H1 (cell line): Measurements from ENCODE around the gene MTCH1. TPM values are rescaled to one million over a fixed set of nuclear protein-coding genes. Genes with fewer than 3 reads are reported as not detected.

Experiments used
- BRCA1 ChIP-seq: IDR thresholded peaks from 2 replicates; pipeline ENCODE4 v1.6.1; 2012; ENCODE audit warnings: low read depth, low read length, improper control_type of control experiment
- CTCF ChIP-seq, 3 experiments: IDR thresholded peaks; 1 replicate in 2 of 3; 2 replicates in 1 of 3; pipeline versions ENCODE4 v1.5.1 to v1.6.1; 2011; ENCODE audit warnings: low read length in 3 of 3, mild to moderate bottlenecking in 3 of 3, inconsistent platforms in 2 of 3, low read depth in 1 of 3, moderate library complexity in 1 of 3; ENCODE audit not compliant: insufficient read depth in 1 of 3; ENCODE audit errors: control extremely low read depth in 1 of 3
- polyA plus RNA-seq, 7 experiments: library from polyadenylated mRNA; depleted of rRNA in 3 of 7; stranded (reverse) in 5 of 7; unstranded in 2 of 7; fragments of >200 nt in 5 of 7; fragments of 200-250 nt in 2 of 7; gene quantifications; 1 replicate in 5 of 7; 2 replicates in 1 of 7; 4 replicates in 1 of 7; pipeline versions ENCODE4 v1.2.1 to v1.2.3, GENCODE V29; 2011 to 2013; ENCODE audit warnings: missing spikeins in 2 of 7, mixed read lengths in 2 of 7
- total RNA-seq: library from RNA; stranded (reverse); fragmentation: NEBNext Ultra II Directional; extraction: Animal tissue kit (Norgen Biotek cat#: 25700); gene quantifications from 2 replicates; pipeline ENCODE4 v1.2.1, GENCODE V29; 2021

Gene MTCH1
- total and polyA plus RNA-seq, 2 of the 8 experiments (the other 6 are each of a cell fraction or from before 2014, with no cell fraction given), result 169 to 214 TPM

- TF ChIP-seq CTCF (IDR thresholded peaks at IDR 0.05; ENCODE audit: control extremely low read depth in 1 of 3, insufficient read depth in 1 of 3, low read depth in 1 of 3, low read length in 3 of 3) (no peak), BRCA1 (no peak)
- TF ChIP-seq, all 59 proteins: peak for 0
These were observed 22.8 kb upstream of the MTCH1 start (continued) for GRCh38 chr6:37008484-37009465.
